Panc1 (cell line): Measurements from ENCODE around the gene VIT.

Source experiments
- POLR2AphosphoS5 ChIP-seq: IDR thresholded peaks from 2 replicates; pipeline ENCODE4 v1.6.1; 2012; ENCODE audit warnings: mild to moderate bottlenecking, low read depth, low read length, moderate library complexity
- SIN3A ChIP-seq: IDR thresholded peaks from 2 replicates; pipeline ENCODE4 v1.6.1; 2012; ENCODE audit warnings: low read depth, mild to moderate bottlenecking, low read length, moderate library complexity, borderline replicate concordance; ENCODE audit not compliant: insufficient read depth

DNA sequence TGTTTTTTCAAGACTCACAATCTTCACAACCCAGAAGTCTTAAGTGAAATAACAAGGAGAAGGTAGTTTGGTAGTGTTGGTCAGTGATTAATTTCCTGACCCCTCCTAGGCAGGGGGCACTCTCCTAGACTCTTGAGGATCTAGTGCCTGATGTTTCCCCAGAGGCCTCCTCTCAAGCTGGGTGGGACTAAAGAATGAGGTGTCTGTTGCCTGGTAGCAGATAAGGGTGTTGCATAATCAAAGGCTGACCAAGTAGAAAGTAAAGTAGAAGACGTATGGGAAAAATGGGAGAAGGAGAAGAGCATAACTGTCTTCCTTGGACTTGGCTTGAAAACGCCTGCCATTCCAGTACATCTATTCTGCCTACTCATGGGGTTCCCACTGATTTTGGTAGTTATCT, 37.8 kb downstream of the VIT start:
- TF ChIP-seq POLR2AphosphoS5 (no peak), SIN3A (no peak)
